ENCODE results near the gene PBX4. TPM values are rescaled to one million over a fixed set of nuclear protein-coding genes. Genes with fewer than 3 reads are reported as not detected.

Gene PBX4
- total RNA-seq, 1 donor from 2014 or later, result 0.82 TPM

DNA sequence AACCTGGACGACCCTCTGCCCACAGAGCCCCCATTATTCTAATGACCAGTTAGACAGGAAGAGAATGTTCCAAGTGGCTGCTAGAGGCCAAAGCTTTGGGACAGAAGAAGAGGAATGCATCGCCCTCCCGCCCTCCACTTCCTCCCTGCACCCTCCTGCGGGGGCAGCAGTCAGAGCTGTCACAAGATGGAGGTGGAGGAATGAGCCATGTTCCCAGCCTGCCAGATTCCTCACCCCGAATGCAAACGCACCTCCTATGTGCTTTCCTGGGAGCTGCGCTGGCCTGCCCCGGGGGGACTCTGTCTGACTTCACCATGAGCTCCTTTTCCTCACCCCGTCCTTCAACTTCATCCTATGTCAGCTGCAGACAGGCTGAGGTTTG, 88.1 kb downstream of the PBX4 start:
- no peak for DNase-seq (ENCODE audit: low spot score)
- Mint-ChIP-seq H3K36me3 (ENCODE audit: low read depth, unreplicated experiment) (peaks cover 7% of the 10 kb centered on the region), H3K4me1 (ENCODE audit: unreplicated experiment) (peaks cover 2% of the 10 kb centered on the region), H3K27ac (ENCODE audit: unreplicated experiment) (no peak overlapping the region), H3K4me3 (ENCODE audit: unreplicated experiment) (no peak overlapping the region), H3K9me3 (ENCODE audit: unreplicated experiment) (no peaks in the 10 kb centered on the region), H3K27me3 (ENCODE audit: unreplicated experiment) (peaks cover 12% of the 10 kb centered on the region)
- TF ChIP-seq, protein P1, sequence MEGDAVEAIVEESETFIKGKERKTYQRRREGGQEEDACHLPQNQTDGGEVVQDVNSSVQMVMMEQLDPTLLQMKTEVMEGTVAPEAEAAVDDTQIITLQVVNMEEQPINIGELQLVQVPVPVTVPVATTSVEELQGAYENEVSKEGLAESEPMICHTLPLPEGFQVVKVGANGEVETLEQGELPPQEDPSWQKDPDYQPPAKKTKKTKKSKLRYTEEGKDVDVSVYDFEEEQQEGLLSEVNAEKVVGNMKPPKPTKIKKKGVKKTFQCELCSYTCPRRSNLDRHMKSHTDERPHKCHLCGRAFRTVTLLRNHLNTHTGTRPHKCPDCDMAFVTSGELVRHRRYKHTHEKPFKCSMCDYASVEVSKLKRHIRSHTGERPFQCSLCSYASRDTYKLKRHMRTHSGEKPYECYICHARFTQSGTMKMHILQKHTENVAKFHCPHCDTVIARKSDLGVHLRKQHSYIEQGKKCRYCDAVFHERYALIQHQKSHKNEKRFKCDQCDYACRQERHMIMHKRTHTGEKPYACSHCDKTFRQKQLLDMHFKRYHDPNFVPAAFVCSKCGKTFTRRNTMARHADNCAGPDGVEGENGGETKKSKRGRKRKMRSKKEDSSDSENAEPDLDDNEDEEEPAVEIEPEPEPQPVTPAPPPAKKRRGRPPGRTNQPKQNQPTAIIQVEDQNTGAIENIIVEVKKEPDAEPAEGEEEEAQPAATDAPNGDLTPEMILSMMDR (IDR thresholded peaks at IDR 0.05; ENCODE audit: unreplicated experiment), result no peak

DNA sequence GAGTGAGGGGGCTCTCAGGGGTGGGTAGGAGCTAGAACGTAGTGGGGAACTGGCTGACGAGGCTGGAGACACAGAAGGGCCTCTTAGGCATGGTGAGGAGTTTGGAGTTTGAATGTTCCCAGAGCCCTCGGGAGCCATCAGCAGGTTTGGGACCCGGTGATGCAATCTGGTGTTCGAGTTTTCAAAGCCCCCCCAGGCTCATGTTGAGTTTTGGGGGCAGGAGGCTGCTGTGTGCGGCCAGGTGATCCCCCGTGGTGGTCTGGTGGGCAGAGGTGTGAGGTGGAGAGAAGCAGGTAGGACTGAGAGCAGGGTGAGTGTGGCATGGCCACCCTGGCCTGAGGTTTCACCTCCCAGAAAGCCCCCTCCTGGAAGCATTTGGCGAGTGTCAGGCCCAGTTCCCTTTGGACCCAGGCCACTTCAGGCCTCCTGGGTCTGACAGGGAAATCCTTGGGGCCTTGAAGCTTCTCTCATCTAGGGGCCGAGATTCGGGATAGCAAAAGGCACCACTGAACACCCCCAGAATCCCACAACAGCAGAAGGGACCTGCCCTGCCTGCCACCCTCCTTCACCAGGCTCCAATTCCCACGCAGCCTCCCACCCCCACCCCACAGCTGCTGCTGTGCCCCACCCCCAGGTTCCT, 88.6 kb downstream of the PBX4 start:
- H3K27me3 Mint-ChIP-seq (ENCODE audit: unreplicated experiment), result peaks cover 12% of the 10 kb centered on the region
- no peak for DNase-seq (ENCODE audit: low spot score)
- H3K4me3 Mint-ChIP-seq (ENCODE audit: unreplicated experiment), result peak overlapping the region; percentile 56
- H3K9me3 Mint-ChIP-seq (ENCODE audit: unreplicated experiment), result no peaks in the 10 kb centered on the region
- H3K36me3 Mint-ChIP-seq (ENCODE audit: low read depth, unreplicated experiment), result peaks cover 7% of the 10 kb centered on the region
- TF ChIP-seq, protein P1 (IDR thresholded peaks at IDR 0.05; ENCODE audit: unreplicated experiment), result no peak
- peaks cover 2% of the 10 kb centered on the region for H3K4me1 Mint-ChIP-seq (ENCODE audit: unreplicated experiment)
- peak overlapping the region; percentile 24 for H3K27ac Mint-ChIP-seq (ENCODE audit: unreplicated experiment)

DNA sequence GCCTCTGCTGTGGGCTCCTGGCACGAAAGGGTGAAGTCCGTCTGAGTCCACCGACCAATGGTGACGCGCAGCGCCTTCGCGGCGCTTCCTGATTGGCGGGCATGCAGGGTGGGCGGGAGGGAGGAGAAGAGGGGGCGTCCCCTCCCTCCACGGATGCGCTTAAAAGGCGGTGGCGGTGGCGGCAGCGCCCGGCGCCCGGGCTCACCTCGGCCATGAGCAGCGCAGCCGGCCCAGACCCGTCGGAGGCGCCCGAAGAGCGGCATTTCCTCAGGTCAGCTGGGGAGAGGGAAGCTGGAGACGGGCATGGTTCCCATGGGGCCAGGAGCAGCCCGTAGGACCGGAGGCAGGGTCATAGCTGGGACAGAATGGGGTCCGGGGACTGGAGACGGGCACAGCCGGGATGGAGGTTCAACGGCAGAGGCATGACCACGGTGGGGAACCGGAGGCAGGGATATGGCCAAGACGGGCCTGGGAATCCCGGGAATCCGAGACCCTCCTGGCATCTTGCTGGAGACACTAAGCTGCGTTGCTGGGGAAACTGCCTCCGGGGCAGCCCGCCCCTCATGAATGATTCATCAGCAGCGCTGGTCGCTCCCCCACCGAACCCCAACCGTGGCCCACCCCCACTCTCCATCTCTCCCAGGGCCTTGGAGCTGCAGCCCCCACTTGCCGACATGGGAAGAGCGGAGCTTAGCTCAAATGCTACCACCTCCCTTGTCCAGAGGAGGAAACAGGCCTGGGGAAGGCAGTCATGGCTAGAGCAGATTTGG, 89.6 kb downstream of the PBX4 start, which contains the start of gene YJEFN3:
YJEFN3 (plus strand) TSS at position 191 of the 770 bp plus-strand sequence; CDS start at position 213, 22 bp downstream.
- TF ChIP-seq, protein P1 (IDR thresholded peaks at IDR 0.05; ENCODE audit: unreplicated experiment), result no peak
- H3K27me3 Mint-ChIP-seq (ENCODE audit: unreplicated experiment), result peaks cover 10% of the 10 kb centered on the region
- H3K4me3 Mint-ChIP-seq (ENCODE audit: unreplicated experiment), result peak within 1 kb of the TSS; percentile 56
- no peaks in the 10 kb centered on the region for H3K9me3 Mint-ChIP-seq (ENCODE audit: unreplicated experiment)
- no peak for DNase-seq (ENCODE audit: low spot score)
- H3K4me1 Mint-ChIP-seq (ENCODE audit: unreplicated experiment), result peaks cover 2% of the 10 kb centered on the region
- H3K27ac Mint-ChIP-seq (ENCODE audit: unreplicated experiment), result no peak within 1 kb of the TSS
- peaks cover 4% of the 10 kb centered on the region for H3K36me3 Mint-ChIP-seq (ENCODE audit: low read depth, unreplicated experiment)

DNA sequence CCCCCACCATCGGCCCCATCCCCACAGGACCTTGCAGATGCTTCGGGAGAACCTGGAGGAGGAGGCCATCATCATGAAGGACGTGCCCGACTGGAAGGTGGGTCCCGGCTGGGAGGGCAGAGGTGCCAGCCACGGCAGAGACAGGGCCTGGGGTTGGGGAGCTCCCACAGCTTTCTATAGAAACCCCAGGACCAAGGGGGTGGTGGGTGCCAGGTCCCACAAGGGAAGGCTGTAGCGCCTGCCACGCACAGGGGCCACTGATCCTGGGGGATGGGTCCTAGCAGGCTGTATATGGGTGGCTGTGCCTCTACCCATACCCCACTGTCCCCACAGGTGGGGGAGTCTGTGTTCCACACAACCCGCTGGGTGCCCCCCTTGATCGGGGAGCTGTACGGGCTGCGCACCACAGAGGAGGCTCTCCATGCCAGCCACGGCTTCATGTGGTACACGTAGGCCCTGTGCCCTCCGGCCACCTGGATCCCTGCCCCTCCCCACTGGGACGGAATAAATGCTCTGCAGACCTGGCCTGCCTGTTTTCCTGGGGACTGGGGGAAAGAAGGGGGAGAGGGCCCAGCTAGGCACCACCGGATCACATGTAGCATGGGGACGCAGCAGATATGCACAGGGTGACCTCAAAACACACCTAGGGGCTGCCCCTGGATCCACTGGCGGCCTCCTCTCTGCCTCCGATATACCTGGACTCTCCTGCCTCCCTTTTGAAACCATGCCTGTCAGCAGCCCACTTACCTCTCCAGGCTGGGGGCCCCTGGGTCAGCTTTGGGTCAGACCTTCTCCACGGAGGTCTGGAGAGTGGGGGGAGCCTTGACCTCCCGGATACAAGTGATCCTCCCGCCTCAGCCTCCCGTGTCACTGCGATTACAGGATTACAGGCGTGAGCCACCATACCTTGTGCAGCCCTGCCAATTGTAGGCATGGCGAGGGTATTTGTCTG, 90.5 kb downstream of the PBX4 start:
- peaks cover 2% of the 10 kb centered on the region for H3K4me1 Mint-ChIP-seq (ENCODE audit: unreplicated experiment)
- no peak overlapping the region for H3K4me3 Mint-ChIP-seq (ENCODE audit: unreplicated experiment)
- H3K27ac Mint-ChIP-seq (ENCODE audit: unreplicated experiment), result no peak overlapping the region
- peaks cover 4% of the 10 kb centered on the region for H3K36me3 Mint-ChIP-seq (ENCODE audit: low read depth, unreplicated experiment)
- TF ChIP-seq, protein P1 (IDR thresholded peaks at IDR 0.05; ENCODE audit: unreplicated experiment), result no peak
- H3K9me3 Mint-ChIP-seq (ENCODE audit: unreplicated experiment), result no peaks in the 10 kb centered on the region
- no peak for DNase-seq (ENCODE audit: low spot score)
- H3K27me3 Mint-ChIP-seq (ENCODE audit: unreplicated experiment), result peaks cover 11% of the 10 kb centered on the region

Measured in endothelial cell (in vitro differentiated cells).